HepG2 (cell line): Measurements from ENCODE around the gene GLOD5. TPM values are rescaled to one million over a fixed set of nuclear protein-coding genes. Genes with fewer than 3 reads are reported as not detected.
A peak's percentile ranks its signal among the peaks of the same experiment; 100 is the strongest.

Experiments used
- ATAC-seq: fragments of 200-7000 bp; cut with Tn5 transposase; 3 replicates; pipeline ENCODE4 v1.9.1; 2020; ENCODE audit warnings: mild to moderate bottlenecking, moderate library complexity
- BruUV-seq: library from RNA; stranded (reverse); fragments of 400-500 nt; replicated peaks from 2 replicates; lab custom pipeline; 2021; lab: Mats Ljungman, UMichigan
- CTCF ChIA-PET: fragments of 300-600 bp; formaldehyde crosslinking; extraction: SDS; loops from one replicate; lab custom pipeline; 2021; ENCODE audit warnings: low total read pairs, inconsistent platforms, low intra/inter-chr PET ratio; lab: Yijun Ruan, JAX
- POLR2A ChIA-PET: fragments of 350-600 bp; sonication (Branson Sonifier 250); formaldehyde crosslinking; loops from one replicate; lab custom pipeline; 2020; ENCODE audit warnings: antibody characterized with exemption, inconsistent platforms; lab: Yijun Ruan, JAX
- DNase-seq: peaks from one replicate; pipeline ENCODE4 v3.0.0-alpha.2; 2015; ENCODE audit warnings: low spot score
- FAIRE-seq: peaks from 3 replicates; lab custom pipeline; 2011; peaks lifted over from hg19 to GRCh38; lab: Jason Lieb, UNC
- H2AFZ ChIP-seq: one replicate; pipeline ENCODE4 v1.6.1; 2011; ENCODE audit warnings: low read length, inconsistent platforms
- H3K27ac ChIP-seq: fragments of 300-600 bp; 3 replicates; pipeline ENCODE4 v1.8.0; 2011; ENCODE audit warnings: mixed run types, mild to moderate bottlenecking, mixed read lengths, low read length, inconsistent platforms; ENCODE audit not compliant: insufficient read depth; ENCODE audit errors: extremely low read length
- H3K27me3 ChIP-seq, 2 experiments: fragments of 200-600 bp in 1 of 2; 2 replicates in 1 of 2; 3 replicates in 1 of 2; pipeline versions ENCODE4 v1.6.0 to v1.8.0; 2011; ENCODE audit warnings: low read length in 2 of 2, mild to moderate bottlenecking in 2 of 2, moderate library complexity in 2 of 2, inconsistent platforms in 1 of 2; ENCODE audit not compliant: insufficient read depth in 2 of 2, control insufficient read depth in 1 of 2
- H3K36me3 ChIP-seq, 2 experiments: fragments of 200-600 bp in 1 of 2; replicated peaks in 1 of 2; 2 replicates in 1 of 2; 3 replicates in 1 of 2; pipeline versions ENCODE4 v1.5.1 to v1.8.0; 2011; ENCODE audit warnings: low read length in 2 of 2, inconsistent platforms in 1 of 2; ENCODE audit not compliant: insufficient read depth in 2 of 2, control insufficient read depth in 1 of 2
- H3K4me1 ChIP-seq: 2 replicates; pipeline ENCODE4 v1.5.1; 2012; ENCODE audit warnings: low read length, inconsistent platforms; ENCODE audit not compliant: insufficient read depth
- H3K4me2 ChIP-seq: 2 replicates; pipeline ENCODE4 v1.6.0; 2011; ENCODE audit warnings: low read depth, low read length, inconsistent platforms
- H3K4me3 ChIP-seq, 3 experiments: fragments of 200-600 bp in 1 of 3; sonication (generic), shearing (Covaris generic) in 1 of 3; replicated peaks in 1 of 3; 2 replicates each; pipeline ENCODE4 v1.5.1; 2011 to 2016; ENCODE audit warnings: low read length in 3 of 3, inconsistent platforms in 2 of 3, low read depth in 2 of 3, mild to moderate bottlenecking in 2 of 3, control low read depth in 1 of 3, mixed read lengths in 1 of 3; ENCODE audit not compliant: insufficient read depth in 1 of 3
- H3K79me2 ChIP-seq: one replicate; pipeline ENCODE4 v1.6.1; 2011; ENCODE audit warnings: low read length, inconsistent platforms; ENCODE audit not compliant: insufficient read depth
- H3K9ac ChIP-seq: 2 replicates; pipeline ENCODE4 v1.6.0; 2011; ENCODE audit warnings: mild to moderate bottlenecking, low read depth, low read length, inconsistent platforms; ENCODE audit not compliant: insufficient read depth
- H3K9me3 ChIP-seq: 2 replicates; pipeline ENCODE4 v1.5.1; 2012; ENCODE audit warnings: mild to moderate bottlenecking, low read length
- H4K20me1 ChIP-seq: 2 replicates; pipeline ENCODE4 v1.6.0; 2011; ENCODE audit warnings: inconsistent platforms, mild to moderate bottlenecking, low read length, moderate library complexity; ENCODE audit not compliant: insufficient read depth
- ARNTL ChIP-seq: sonication (generic); formaldehyde crosslinking; IDR thresholded peaks from 2 replicates; pipeline ENCODE4 v1.4.0; 2020; ENCODE audit warnings: mild to moderate bottlenecking, missing genetic modification reagents
- FOXO4 ChIP-seq: sonication (generic); formaldehyde crosslinking; conservative IDR thresholded peaks from 2 replicates; pipeline ENCODE4 v1.8.1; 2023; ENCODE audit warnings: missing genetic modification reagents
- HOXA3 ChIP-seq: sonication (generic); formaldehyde crosslinking; IDR thresholded peaks from 2 replicates; pipeline ENCODE4 v1.5.0; 2020; ENCODE audit warnings: missing genetic modification reagents
- NFKB2 ChIP-seq: sonication (generic); formaldehyde crosslinking; IDR thresholded peaks from 2 replicates; pipeline ENCODE4 v1.4.0; 2020; ENCODE audit warnings: missing genetic modification reagents, borderline replicate concordance
- NR2F1 ChIP-seq, 2 experiments: fragments of 450-650 bp in 1 of 2; formaldehyde crosslinking in 1 of 2; IDR thresholded peaks; 2 replicates each; pipeline versions ENCODE4 v1.5.0 to v1.6.1; 2016 to 2020; ENCODE audit warnings: mild to moderate bottlenecking in 1 of 2, missing compliant biosample characterization in 1 of 2, missing genetic modification reagents in 1 of 2, moderate library complexity in 1 of 2
- ZMYM2 ChIP-seq: sonication (generic); formaldehyde crosslinking; IDR thresholded peaks from 2 replicates; pipeline ENCODE4 v1.8.0; 2022; ENCODE audit warnings: mild to moderate bottlenecking, missing genetic modification reagents
- ZNF253 ChIP-seq: sonication (generic); formaldehyde crosslinking; IDR thresholded peaks from 2 replicates; pipeline ENCODE4 v1.8.0; 2022; ENCODE audit warnings: mild to moderate bottlenecking, missing genetic modification reagents, borderline replicate concordance
- ZNF256 ChIP-seq: sonication (generic); formaldehyde crosslinking; conservative IDR thresholded peaks from 2 replicates; pipeline ENCODE4 v1.4.0; 2020; ENCODE audit warnings: missing genetic modification reagents
- ZNF580 ChIP-seq: IDR thresholded peaks from 2 replicates; pipeline ENCODE4 v1.6.1; 2016; ENCODE audit warnings: low read depth, borderline replicate concordance
- WGBS: methylation state at CpG from one replicate; pipeline ENCODE4 v1.1.6; 2017; ENCODE audit warnings: low lambda C conversion rate; 5-methylcytosine and 5-hydroxymethylcytosine counted together
- in situ Hi-C: cut with HindIII; loops from 2 replicates; pipeline ENCODE4 v1.10.0; 2017; ENCODE audit warnings: low pct_unique_long_range_greater_than_20kb; ENCODE audit not compliant: extremely low pct_ligation_motif_present
- intact Hi-C: fragments of 100-400 bp; cut with micrococcal nuclease; formaldehyde crosslinking; loops from one replicate; pipeline ENCODE4 v1.10.0; 2022; ENCODE audit not compliant: unreplicated experiment
- polyA plus RNA-seq, 8 experiments: library from polyadenylated mRNA; depleted of rRNA in 3 of 8; stranded (reverse) in 7 of 8; unstranded in 1 of 8; fragments of >200 nt; fragmentation: Illumina TruSeq in 4 of 8; extraction: Trizol in 4 of 8; gene quantifications; 2 replicates each; pipeline versions ENCODE4 v1.2.1 to v1.2.3, GENCODE V29; 2011 to 2016; ENCODE audit warnings: low read depth in 4 of 8, missing spikeins in 1 of 8, mixed read lengths in 1 of 8; ENCODE audit not compliant: insufficient read depth in 1 of 8
- total RNA-seq, 5 experiments: library from RNA; depleted of rRNA; stranded (reverse); fragments of >200 nt; fragmentation: Illumina TruSeq; extraction: Trizol; gene quantifications; 2 replicates each; pipeline ENCODE4 v1.2.3, GENCODE V29; 2016; ENCODE audit warnings: low read depth in 1 of 5

Gene GLOD5
- total and polyA plus RNA-seq, 2 of the 13 experiments (the other 11 are each of a cell fraction or from before 2014, with no cell fraction given) = 0.93 to 1.3 TPM

DNA sequence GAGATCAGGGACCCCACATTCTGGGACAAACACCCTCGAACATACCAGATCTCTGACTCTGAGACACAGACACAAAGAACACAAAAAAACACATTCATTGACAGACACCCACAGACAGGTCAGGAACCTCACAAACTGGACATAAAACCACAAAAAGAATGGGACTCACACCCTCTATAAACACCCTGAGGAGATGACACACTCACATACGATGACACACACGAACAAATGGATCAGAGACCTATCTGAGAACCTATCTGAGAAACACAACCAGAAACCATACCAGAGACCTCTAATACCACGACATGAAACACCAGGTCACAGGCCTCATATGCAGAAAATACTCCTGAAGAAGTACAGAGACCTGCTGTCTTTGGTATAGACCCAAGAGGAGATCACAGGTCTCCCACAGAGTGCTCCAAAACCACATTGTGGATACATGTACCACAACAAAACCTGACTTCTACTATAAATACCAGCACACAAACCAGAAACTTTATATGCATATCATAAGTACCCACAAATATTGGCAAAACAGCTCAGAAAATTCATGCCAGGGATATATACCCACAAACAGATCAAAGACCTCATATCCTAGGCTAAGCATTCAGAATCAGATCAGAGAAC, 45.6 kb upstream of the GLOD5 start:
- no peak for TF ChIP-seq HOXA3 (CRISPR knock-in tag)
- no peak for TF ChIP-seq ARNTL (CRISPR knock-in tag)
- TF ChIP-seq ZNF580 = no peak
- no peak for TF ChIP-seq FOXO4
- no peak for TF ChIP-seq NR2F1 (CRISPR knock-in tag; IDR thresholded peaks at IDR 0.05)
- TF ChIP-seq ZMYM2 = no peak
- TF ChIP-seq ZNF256 (CRISPR knock-in tag) = no peak
- TF ChIP-seq ZNF253 = no peak
- no peak for TF ChIP-seq NFKB2 (CRISPR knock-in tag)
- Histone ChIP-seq H3K9ac (no peak overlapping the region), H3K79me2 (peaks cover 7% of the 10 kb centered on the region), H3K27ac (peak overlapping the region; percentile 0), H3K27me3 (no peaks in the 10 kb centered on the region; a peak in 1 of 5 replicates), H3K9me3 (no peaks in the 10 kb centered on the region), H3K4me3 (no peak overlapping the region), H3K4me2 (no peak overlapping the region), H4K20me1 (no peaks in the 10 kb centered on the region), H3K36me3 (no peaks in the 10 kb centered on the region), H3K4me1 (peaks cover 86% of the 10 kb centered on the region), H2AFZ (no peak overlapping the region)
- POLR2A ChIA-PET = no interaction called here
- in situ Hi-C loops (no loop called here), intact Hi-C loops (no loop called here)
- FAIRE-seq (no peak), ATAC-seq (no peak), DNase-seq (no peak)
- WGBS = 90% methylated on average over 4 of the region's 4 CpGs
- CTCF ChIA-PET = no interaction called here
- BruUV-seq = no TSS peak
